SK-N-SH (cell line): ENCODE data around the gene JAG2.

ENCODE experiments used
- CTCF ChIP-seq: fragments of 200-600 bp; sonication (generic); IDR thresholded peaks from 2 replicates; pipeline ENCODE4 v1.6.1; 2017; ENCODE audit warnings: antibody characterized with exemption, mild to moderate bottlenecking, moderate library complexity
- EZH2phosphoT487 ChIP-seq: fragments of 200-600 bp; sonication (generic); IDR thresholded peaks from 2 replicates; pipeline ENCODE4 v1.6.1; 2017; ENCODE audit warnings: low read depth, mixed run types, mild to moderate bottlenecking, antibody characterized with exemption, moderate library complexity, borderline replicate concordance
- FOXJ3 ChIP-seq: sonication (generic); formaldehyde crosslinking; IDR thresholded peaks from 2 replicates; pipeline ENCODE4 v1.5.1; 2020; ENCODE audit warnings: mild to moderate bottlenecking, missing genetic modification reagents
- PBX3 ChIP-seq: IDR thresholded peaks from 2 replicates; pipeline ENCODE4; 2012
- POLR2AphosphoS5 ChIP-seq: IDR thresholded peaks from 2 replicates; pipeline ENCODE4 v1.6.1; 2012; ENCODE audit warnings: low read depth, low read length
- TAF1 ChIP-seq: IDR thresholded peaks from 2 replicates; pipeline ENCODE4 v1.6.1; 2012; ENCODE audit warnings: low read depth, mild to moderate bottlenecking, low read length, moderate library complexity, borderline replicate concordance
- TCF12 ChIP-seq: IDR thresholded peaks from 2 replicates; pipeline ENCODE4 v1.4.0; 2012
- USF2 ChIP-seq: fragments of 150-350 bp; IDR thresholded peaks from 2 replicates; pipeline ENCODE4 v1.6.1; 2017; ENCODE audit warnings: antibody characterized with exemption, low read length, low read depth, borderline replicate concordance

GRCh38 chr14:105151838-105152793 lies 16.5 kb downstream of the JAG2 start:
- TF ChIP-seq POLR2AphosphoS5 (no peak), CTCF (no peak), FOXJ3 (CRISPR knock-in tag) (no peak), PBX3 (no peak), USF2 (no peak), TAF1 (no peak), TCF12 (no peak), EZH2phosphoT487 (no peak)
